SK-N-SH (cell line): ENCODE measurements around the gene ROR2. TPM values are rescaled to one million over a fixed set of nuclear protein-coding genes. Genes with fewer than 3 reads are reported as not detected.

Experiments
- CTCF ChIA-PET: fragments of 300-600, 350-600 bp; formaldehyde crosslinking; extraction: SDS; loops from one replicate; lab custom pipeline; 2021; lab: Yijun Ruan, JAX
- POLR2A ChIA-PET: fragments of 350-600 bp; sonication (Branson Sonifier 250); formaldehyde crosslinking; extraction: SDS; loops from one replicate; lab custom pipeline; 2020; ENCODE audit warnings: antibody characterized with exemption, inconsistent platforms; lab: Yijun Ruan, JAX
- DNase-seq: peaks from one replicate; pipeline ENCODE4 v3.0.0; 2012
- H2AFZ ChIP-seq: fragments of 200-600 bp; sonication (generic); 2 replicates; pipeline ENCODE4 v1.8.1; 2016; ENCODE audit warnings: antibody characterized with exemption, mild to moderate bottlenecking, low read depth
- H3F3A ChIP-seq: fragments of 200-600 bp; sonication (generic); replicated peaks from 2 replicates; pipeline ENCODE3; 2016; ENCODE audit warnings: antibody characterized with exemption, mild to moderate bottlenecking; ENCODE audit not compliant: insufficient read depth
- H3K27ac ChIP-seq, 2 experiments: fragments of 200-500 bp in 1 of 2; fragments of 200-600 bp in 1 of 2; sonication (Bioruptor generic) in 1 of 2; sonication (generic), shearing (Covaris generic) in 1 of 2; 2 replicates each; pipeline versions ENCODE4 v1.5.1 to v1.6.1; 2014 to 2016; ENCODE audit warnings: low read depth in 2 of 2, inconsistent platforms in 1 of 2, low read length in 1 of 2, mild to moderate bottlenecking in 1 of 2, mixed read lengths in 1 of 2
- H3K27me3 ChIP-seq: fragments of 200-600 bp; sonication (generic), shearing (Covaris generic); 2 replicates; pipeline ENCODE4 v1.6.1; 2016; ENCODE audit warnings: mixed run types; ENCODE audit not compliant: insufficient read depth
- H3K36me3 ChIP-seq, 2 experiments: fragments of 200-500 bp in 1 of 2; fragments of 200-600 bp in 1 of 2; sonication (Bioruptor generic) in 1 of 2; sonication (generic) in 1 of 2; replicated peaks in 1 of 2; 2 replicates each; pipeline versions ENCODE3 to v1.5.1; 2014 to 2016; ENCODE audit warnings: low read length in 1 of 2, mild to moderate bottlenecking in 1 of 2; ENCODE audit not compliant: insufficient read depth in 2 of 2, control insufficient read depth in 1 of 2
- H3K4me1 ChIP-seq, 2 experiments: fragments of 200-500 bp in 1 of 2; fragments of 200-600 bp in 1 of 2; sonication (Bioruptor generic) in 1 of 2; sonication (generic), shearing (Covaris generic) in 1 of 2; 2 replicates each; pipeline versions ENCODE4 v1.5.1 to v1.6.1; 2014 to 2016; ENCODE audit warnings: low read depth in 1 of 2, low read length in 1 of 2, mixed run types in 1 of 2; ENCODE audit not compliant: insufficient read depth in 2 of 2, control insufficient read depth in 1 of 2
- H3K4me2 ChIP-seq: fragments of 200-600 bp; sonication (generic), shearing (Covaris generic); 2 replicates; pipeline ENCODE4 v1.6.1; 2017; ENCODE audit warnings: mixed run types
- H3K4me3 ChIP-seq, 2 experiments: fragments of 200-500 bp in 1 of 2; fragments of 200-600 bp in 1 of 2; sonication (Bioruptor generic) in 1 of 2; sonication (generic), shearing (Covaris generic) in 1 of 2; 2 replicates each; pipeline versions ENCODE4 v1.5.1 to v1.8.1; 2014 to 2016; ENCODE audit warnings: low read depth in 2 of 2, inconsistent platforms in 1 of 2, low read length in 1 of 2, mild to moderate bottlenecking in 1 of 2, mixed read lengths in 1 of 2, moderate library complexity in 1 of 2
- H3K79me2 ChIP-seq: fragments of 200-600 bp; sonication (generic); 2 replicates; pipeline ENCODE4 v1.8.1; 2017; ENCODE audit warnings: mild to moderate bottlenecking; ENCODE audit not compliant: insufficient read depth
- H3K9ac ChIP-seq: fragments of 200-600 bp; sonication (generic); 2 replicates; pipeline ENCODE4 v1.6.1; 2017; ENCODE audit warnings: mixed run types
- H3K9me2 ChIP-seq: fragments of 200-600 bp; sonication (generic); 2 replicates; pipeline ENCODE4 v1.6.1; 2017; ENCODE audit warnings: mixed run types
- H3K9me3 ChIP-seq: fragments of 200-600 bp; sonication (generic); 2 replicates; pipeline ENCODE4 v1.6.1; 2017; ENCODE audit warnings: mixed run types, mild to moderate bottlenecking, moderate library complexity
- H4K20me1 ChIP-seq: fragments of 200-600 bp; sonication (generic); 2 replicates; pipeline ENCODE4 v1.6.1; 2017; ENCODE audit warnings: mild to moderate bottlenecking, mixed run types; ENCODE audit not compliant: insufficient read depth
- ELF1 ChIP-seq: IDR thresholded peaks from 2 replicates; pipeline ENCODE4 v1.4.0; 2012
- FOXJ3 ChIP-seq: sonication (generic); formaldehyde crosslinking; IDR thresholded peaks from 2 replicates; pipeline ENCODE4 v1.5.1; 2020; ENCODE audit warnings: mild to moderate bottlenecking, missing genetic modification reagents
- MEF2A ChIP-seq: IDR thresholded peaks from 2 replicates; pipeline ENCODE4 v1.4.0; 2012; ENCODE audit warnings: low read depth, borderline replicate concordance
- RAD21 ChIP-seq: IDR thresholded peaks from 2 replicates; pipeline ENCODE4 v1.6.1; 2012; ENCODE audit warnings: mild to moderate bottlenecking, low read length
- RCOR1 ChIP-seq: fragments of 150-350 bp; IDR thresholded peaks from 2 replicates; pipeline ENCODE4 v1.6.1; 2017; ENCODE audit warnings: antibody characterized with exemption, low read length
- RFX5 ChIP-seq: IDR thresholded peaks from 2 replicates; pipeline ENCODE4 v1.6.1; 2012; ENCODE audit warnings: mild to moderate bottlenecking, improper control_type of control experiment, low read length
- RXRA ChIP-seq: IDR thresholded peaks from 2 replicates; pipeline ENCODE4 v1.4.0; 2012; ENCODE audit warnings: low read depth, mild to moderate bottlenecking, borderline replicate concordance
- TAF1 ChIP-seq: IDR thresholded peaks from 2 replicates; pipeline ENCODE4 v1.6.1; 2012; ENCODE audit warnings: low read depth, mild to moderate bottlenecking, low read length, moderate library complexity, borderline replicate concordance
- WGBS: methylation state at CpG from one replicate; pipeline ENCODE4 v1.1.6; 2017; ENCODE audit warnings: low lambda C conversion rate; 5-methylcytosine and 5-hydroxymethylcytosine counted together
- polyA plus RNA-seq, 3 experiments: library from polyadenylated mRNA; depleted of rRNA; stranded (reverse); fragments of >200 nt; gene quantifications; 2 replicates each; pipeline ENCODE4 v1.2.3, GENCODE V29; 2012
- TF ChIP-seq, protein P1 (sequence below): fragments of 150-350 bp; IDR thresholded peaks from 2 replicates; pipeline ENCODE4 v1.6.1; 2016; ENCODE audit warnings: mild to moderate bottlenecking, low read depth, low read length
- TF ChIP-seq, protein P2 (sequence below): fragments of 200-600 bp; sonication (generic); IDR thresholded peaks from 2 replicates; pipeline ENCODE4 v1.6.1; 2017; ENCODE audit warnings: antibody characterized with exemption, mild to moderate bottlenecking, moderate library complexity

Gene ROR2
- polyA plus RNA-seq, 1 of the 3 experiments (the other 2 are of a cell fraction): 0.43 TPM

DNA sequence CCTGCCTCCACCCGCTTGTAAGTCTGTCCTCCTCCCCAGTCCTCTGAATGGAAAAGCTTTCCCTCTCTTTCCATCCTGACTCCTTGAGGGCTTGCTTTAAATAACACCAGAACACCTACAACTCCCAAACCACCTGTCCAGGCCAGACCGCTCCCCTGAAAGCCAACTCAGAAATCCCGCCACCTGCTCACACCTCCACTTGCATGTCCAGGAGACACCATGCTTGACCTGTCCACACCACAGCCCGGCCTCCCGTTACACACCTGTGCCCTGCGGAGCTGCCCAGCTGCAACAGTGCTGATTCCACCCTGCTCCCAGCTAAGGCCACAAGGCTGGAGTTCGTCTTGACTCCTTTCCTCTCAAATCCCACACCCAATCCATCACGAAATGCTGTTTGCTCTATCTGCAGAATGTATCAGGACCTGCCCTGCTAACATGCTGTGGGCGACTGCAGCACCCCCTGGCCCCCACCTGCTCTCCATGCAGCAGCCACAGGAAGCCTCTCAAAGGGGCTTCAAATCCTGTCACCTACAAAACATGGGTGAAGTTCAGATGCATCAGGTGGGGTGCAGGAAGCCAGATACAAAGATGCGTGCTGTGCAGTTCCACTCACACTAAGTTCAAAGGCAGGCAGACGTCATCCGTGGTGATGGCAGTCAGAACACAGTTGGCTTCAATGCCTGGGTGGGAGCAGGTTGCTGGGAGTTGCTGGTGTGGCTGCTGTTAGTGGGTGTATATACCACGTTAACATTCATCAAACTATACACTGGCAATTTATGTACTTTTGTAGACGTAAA is 166.0 kb downstream of the ROR2 start:
- TF ChIP-seq, protein P1, sequence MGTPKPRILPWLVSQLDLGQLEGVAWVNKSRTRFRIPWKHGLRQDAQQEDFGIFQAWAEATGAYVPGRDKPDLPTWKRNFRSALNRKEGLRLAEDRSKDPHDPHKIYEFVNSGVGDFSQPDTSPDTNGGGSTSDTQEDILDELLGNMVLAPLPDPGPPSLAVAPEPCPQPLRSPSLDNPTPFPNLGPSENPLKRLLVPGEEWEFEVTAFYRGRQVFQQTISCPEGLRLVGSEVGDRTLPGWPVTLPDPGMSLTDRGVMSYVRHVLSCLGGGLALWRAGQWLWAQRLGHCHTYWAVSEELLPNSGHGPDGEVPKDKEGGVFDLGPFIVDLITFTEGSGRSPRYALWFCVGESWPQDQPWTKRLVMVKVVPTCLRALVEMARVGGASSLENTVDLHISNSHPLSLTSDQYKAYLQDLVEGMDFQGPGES: no peak
- TF ChIP-seq, protein P2, sequence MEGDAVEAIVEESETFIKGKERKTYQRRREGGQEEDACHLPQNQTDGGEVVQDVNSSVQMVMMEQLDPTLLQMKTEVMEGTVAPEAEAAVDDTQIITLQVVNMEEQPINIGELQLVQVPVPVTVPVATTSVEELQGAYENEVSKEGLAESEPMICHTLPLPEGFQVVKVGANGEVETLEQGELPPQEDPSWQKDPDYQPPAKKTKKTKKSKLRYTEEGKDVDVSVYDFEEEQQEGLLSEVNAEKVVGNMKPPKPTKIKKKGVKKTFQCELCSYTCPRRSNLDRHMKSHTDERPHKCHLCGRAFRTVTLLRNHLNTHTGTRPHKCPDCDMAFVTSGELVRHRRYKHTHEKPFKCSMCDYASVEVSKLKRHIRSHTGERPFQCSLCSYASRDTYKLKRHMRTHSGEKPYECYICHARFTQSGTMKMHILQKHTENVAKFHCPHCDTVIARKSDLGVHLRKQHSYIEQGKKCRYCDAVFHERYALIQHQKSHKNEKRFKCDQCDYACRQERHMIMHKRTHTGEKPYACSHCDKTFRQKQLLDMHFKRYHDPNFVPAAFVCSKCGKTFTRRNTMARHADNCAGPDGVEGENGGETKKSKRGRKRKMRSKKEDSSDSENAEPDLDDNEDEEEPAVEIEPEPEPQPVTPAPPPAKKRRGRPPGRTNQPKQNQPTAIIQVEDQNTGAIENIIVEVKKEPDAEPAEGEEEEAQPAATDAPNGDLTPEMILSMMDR: no peak
- TF ChIP-seq MEF2A: no peak
- no peak for TF ChIP-seq RAD21
- no peak for TF ChIP-seq FOXJ3 (CRISPR knock-in tag)
- no peak for TF ChIP-seq RXRA
- Histone ChIP-seq H3K79me2 (no peaks in the 10 kb centered on the region), H3F3A (no peaks in the 10 kb centered on the region), H3K4me3 (no peak overlapping the region), H3K9ac (no peak overlapping the region), H3K9me3 (no peaks in the 10 kb centered on the region), H3K36me3 (no peaks in the 10 kb centered on the region), H3K27me3 (no peaks in the 10 kb centered on the region), H3K27ac (no peak overlapping the region), H4K20me1 (no peaks in the 10 kb centered on the region), H2AFZ (no peak overlapping the region), H3K4me2 (no peak overlapping the region), H3K4me1 (peaks cover 0 to 3% of the 10 kb centered on the region in 2 experiments; a peak in 1 of 4 replicates), H3K9me2 (no peaks in the 10 kb centered on the region)
- ChIA-PET CTCF (interaction anchor here (30.4 kb wide), 1 partner anchor 168 kb away, joined by 495 read pairs; the partner anchor contains the start of gene ROR2), POLR2A (no interaction called here)
- no peak for DNase-seq
- 59% methylated on average over 12 of the region's 14 CpGs for WGBS

DNA sequence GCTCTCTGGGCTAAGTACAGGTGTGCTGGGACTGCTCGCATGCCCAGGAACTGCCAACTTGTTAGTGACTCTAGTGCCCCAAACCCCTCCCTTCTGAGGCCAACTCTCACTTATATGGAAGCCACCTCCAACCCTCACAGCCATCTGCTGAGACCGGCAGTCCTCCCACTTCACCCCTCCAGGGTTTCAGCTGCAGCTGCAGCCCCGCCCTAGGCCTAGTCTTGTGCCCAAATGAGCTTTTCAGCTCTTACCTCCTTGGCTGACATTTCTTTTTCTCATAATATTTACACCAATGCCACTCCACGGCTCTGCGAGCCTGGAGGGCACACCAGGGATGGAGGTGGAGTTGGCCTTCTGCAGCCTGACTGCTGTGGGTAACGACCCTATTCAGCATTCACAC is 166.6 kb downstream of the ROR2 start:
- H3K4me2 ChIP-seq: no peak overlapping the region
- no peak overlapping the region for H3K9ac ChIP-seq
- H3K36me3 ChIP-seq: no peaks in the 10 kb centered on the region
- DNase-seq: no peak
- CTCF ChIA-PET: interaction anchor here (30.4 kb wide), 1 partner anchor 169 kb away, joined by 495 read pairs; the partner anchor contains the start of gene ROR2
- POLR2A ChIA-PET: interaction anchor here (0.6 kb wide), 1 partner anchor 150 kb away, joined by 3 read pairs; no protein-coding TSS in a partner anchor
- H4K20me1 ChIP-seq: no peaks in the 10 kb centered on the region
- no peaks in the 10 kb centered on the region for H3K9me2 ChIP-seq
- WGBS: 49% methylated on average over 5 of the region's 6 CpGs
- H3K27ac ChIP-seq: no peak overlapping the region
- TF ChIP-seq RCOR1: no peak
- TF ChIP-seq ELF1: no peak
- no peak for TF ChIP-seq MEF2A
- TF ChIP-seq FOXJ3 (CRISPR knock-in tag): no peak
- TF ChIP-seq TAF1: no peak
- no peak for TF ChIP-seq RFX5
- TF ChIP-seq, all 33 proteins: peak for 0
- H3F3A ChIP-seq: no peaks in the 10 kb centered on the region
- no peaks in the 10 kb centered on the region for H3K79me2 ChIP-seq
- no peaks in the 10 kb centered on the region for H3K9me3 ChIP-seq
- no peaks in the 10 kb centered on the region for H3K27me3 ChIP-seq
- H3K4me1 ChIP-seq: peaks cover 0 to 3% of the 10 kb centered on the region in 2 experiments; a peak in 1 of 4 replicates
- H3K4me3 ChIP-seq: no peak overlapping the region
- H2AFZ ChIP-seq: no peak overlapping the region
